ENCODE measurements around the gene SLC25A51.
"Not testable (repeated sequence)": the region's sequence is repeated elsewhere in the genome, so short reads cannot be mapped to it uniquely, and the experiment has no call there.

The SLC25A51 gene

DNA sequence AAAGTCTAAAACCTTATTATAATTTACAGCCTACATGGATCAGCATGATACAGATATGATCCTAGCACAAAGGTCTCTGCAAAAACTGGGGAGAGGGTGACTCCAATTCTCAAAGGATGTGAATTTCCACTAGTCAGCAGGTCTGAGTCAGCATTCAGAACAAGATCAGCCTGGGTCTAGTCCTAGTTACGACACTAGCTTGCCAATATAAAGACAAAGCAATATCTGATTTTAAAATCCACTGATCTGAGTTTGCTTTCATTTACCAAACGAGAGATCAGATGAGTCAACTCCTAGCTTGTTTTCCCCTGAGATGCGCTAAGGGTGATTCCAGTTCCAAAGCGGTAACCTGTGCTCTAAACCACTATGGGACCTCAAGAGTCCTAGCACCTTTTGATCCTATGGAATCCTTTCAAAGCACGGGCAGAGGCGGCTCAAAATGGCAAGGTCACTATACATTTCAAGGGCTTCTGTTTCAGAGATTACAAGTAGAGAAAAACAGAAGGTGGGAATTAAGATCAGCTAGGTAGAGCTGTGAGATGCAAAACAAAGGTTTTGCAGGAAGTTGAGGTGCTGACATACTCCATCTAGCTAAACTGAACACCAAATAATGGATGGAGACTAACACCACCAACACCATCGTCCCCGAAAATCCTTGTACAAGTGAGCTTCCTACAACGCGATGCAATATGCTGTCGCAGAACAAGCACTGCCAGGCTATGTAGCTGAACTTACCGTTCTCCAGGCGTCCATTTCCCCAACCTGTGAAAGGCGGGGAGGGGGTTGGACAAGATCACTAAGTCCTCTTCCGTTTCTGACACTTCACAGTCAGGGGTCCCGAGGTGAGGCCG lies 906 bp downstream of the SLC25A51 start:
- no peak for DNase-seq

DNA sequence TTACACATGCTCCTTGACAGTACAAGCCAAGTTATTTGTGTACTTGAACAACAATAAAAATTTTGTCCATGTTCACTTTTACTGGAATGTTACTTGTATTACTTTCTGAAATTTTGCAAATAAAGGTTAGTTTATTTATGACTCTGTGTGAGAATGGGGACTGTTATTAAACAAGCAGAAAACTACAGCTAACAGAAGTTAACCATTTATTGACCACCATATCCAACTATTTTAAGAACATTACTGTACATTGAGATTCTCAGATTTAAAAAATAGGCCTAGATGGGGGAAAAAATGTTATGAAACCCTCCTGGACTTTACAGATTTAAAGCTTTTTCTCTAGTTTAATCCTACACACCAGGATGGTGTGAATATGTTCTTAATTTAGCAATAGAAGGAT lies 1.8 kb downstream of the SLC25A51 start:
- DNase-seq = no peak

DNA sequence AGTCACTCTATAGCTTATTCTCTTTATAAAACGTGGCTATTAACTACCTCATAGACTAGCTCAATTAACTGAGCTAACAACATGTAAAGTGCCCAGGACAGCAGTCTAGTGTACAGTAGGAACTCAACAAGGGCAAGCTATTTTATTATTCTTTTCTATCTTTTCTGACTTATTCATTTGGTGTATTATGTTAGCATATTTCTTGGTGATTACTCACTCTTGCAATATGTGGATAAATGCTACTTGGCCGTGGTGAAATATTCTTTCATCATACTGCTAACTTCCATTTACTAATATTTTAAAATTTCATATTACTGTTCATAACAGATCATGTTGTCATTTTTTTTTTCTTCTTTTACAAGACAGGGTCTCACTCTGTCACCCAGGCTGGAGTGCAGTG lies 4.9 kb downstream of the SLC25A51 start:
- no peak for DNase-seq

DNA sequence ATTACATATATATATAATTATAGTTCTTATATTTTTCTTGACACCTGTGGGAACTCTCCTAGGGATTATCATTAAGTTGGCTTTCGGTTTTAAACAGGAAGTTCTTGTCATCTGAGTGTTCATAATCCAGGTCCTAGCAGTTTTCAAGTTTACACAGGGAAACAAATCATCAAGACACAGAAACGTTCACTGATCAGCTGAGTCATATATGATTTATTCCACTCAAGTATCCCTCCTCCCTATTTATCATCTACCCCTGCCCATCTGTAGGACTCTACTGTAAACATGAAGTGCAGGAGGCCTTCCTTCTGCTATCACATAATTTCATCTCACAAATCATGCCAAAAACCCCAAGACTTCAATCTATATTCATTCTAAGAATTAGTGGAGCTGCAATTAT lies 6.3 kb downstream of the SLC25A51 start:
- no peak for DNase-seq

DNA sequence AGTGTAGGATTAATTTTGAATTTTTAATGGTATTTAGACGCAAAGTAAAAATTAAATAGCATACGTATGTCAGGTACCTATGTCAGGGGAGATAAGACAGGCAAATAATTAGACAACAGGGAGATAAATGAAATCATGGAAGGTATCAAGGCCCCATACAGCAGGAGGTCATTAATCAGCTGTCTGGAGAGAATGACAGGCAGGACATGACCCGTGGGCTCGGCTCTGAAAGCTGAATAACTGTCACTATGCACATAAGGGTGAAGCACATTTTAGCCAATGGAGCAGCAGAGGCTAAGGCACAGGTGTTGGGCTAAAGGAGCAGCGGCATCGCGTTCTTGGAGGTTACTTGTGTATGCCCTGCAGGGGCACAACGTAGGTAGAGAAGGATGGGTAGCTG lies 11.9 kb downstream of the SLC25A51 start:
- DNase-seq = no peak

DNA sequence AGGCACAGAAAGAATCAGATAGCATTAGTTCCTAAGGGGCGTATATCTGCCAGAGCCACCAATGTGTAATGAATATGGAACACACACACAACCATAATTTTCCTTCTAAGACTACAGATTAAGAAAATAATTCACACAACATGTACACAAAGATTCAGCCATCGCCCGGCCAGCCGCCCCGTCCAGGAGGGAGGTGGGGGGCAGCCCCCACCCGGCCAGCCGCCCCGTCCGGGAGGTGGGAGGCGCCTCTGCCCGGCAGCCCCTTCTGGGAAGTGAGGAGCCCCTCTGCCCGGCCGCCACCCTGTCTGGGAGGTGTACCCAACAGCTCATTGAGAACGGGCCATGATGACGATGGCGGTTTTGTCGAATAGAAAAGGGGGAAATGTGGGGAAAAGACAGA lies 12.9 kb downstream of the SLC25A51 start:
- DNase-seq = not testable (repeated sequence)

DNA sequence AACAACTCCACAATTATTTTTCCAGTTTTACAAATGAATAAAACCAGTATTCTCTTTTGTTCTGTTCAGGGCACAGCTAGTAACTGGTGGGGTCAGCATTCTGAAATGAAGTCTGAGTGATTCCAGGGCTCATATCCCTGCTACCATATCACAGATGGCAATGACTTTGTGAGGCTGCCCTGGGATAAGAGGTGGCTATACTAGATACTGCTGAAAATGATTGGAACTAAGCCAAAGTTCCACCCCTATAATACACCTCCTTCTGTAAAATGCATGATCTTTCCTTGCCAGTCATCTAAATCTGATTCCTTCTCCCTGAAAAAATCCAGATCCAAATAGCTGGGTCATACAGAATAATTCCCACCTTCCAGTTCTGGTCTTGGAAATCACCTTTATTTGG lies 14.4 kb downstream of the SLC25A51 start:
- DNase-seq = no peak

DNA sequence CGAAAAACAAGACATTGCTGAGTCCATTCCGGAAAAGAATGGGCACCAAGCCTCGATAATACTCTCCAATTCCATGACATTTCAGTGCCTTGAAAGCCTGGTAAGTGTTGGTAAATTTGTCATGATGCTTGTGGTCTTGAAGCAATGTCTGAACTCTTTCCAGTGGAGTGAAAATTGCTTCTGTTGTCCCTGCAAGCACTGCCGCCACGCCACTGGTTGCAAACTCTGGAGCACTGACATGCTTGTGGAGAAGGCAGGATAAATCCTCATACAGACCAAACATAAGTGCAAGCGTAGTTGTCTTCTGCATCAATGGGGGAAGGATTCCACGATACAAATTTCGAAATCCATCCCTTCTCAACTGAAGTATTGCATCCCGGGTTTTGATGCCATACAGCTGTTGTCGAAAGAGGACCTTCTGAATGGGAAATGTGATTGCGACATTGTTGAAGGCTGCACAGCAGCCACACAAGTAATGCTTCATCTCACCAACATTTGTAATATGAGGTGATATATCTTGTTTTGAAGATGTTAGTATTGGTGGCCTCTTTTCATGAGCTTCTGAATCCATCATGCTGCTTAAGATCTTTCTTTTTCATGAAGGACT lies 15.8 kb downstream of the SLC25A51 start:
- not testable (repeated sequence) for DNase-seq

DNA sequence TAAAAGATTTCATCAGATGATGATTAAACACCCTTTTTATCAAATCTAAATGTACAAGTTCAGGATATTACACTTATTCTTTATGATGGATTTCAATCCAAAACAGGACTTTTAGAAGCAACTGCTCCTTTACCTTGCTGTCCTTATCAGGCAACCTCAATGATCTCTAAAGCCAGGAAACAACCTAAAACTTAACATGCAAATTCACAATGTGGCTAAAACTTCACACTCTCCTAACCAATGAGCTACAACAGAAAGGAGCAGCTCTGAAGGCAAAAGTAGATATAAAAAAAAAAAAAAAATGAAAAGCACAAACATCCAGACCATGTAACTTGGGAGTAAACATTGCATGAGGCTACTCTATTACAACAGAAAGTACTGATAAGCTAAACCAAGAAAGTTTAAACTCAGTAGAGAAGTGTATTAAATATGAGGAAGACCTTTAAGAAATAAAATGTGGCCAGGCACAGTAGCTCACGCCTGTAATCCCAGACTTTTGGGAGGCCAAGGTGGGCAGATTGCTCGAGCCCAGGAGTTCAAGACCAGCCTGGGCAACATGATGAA lies 22.9 kb downstream of the SLC25A51 start:
- DNase-seq = no peak

DNA sequence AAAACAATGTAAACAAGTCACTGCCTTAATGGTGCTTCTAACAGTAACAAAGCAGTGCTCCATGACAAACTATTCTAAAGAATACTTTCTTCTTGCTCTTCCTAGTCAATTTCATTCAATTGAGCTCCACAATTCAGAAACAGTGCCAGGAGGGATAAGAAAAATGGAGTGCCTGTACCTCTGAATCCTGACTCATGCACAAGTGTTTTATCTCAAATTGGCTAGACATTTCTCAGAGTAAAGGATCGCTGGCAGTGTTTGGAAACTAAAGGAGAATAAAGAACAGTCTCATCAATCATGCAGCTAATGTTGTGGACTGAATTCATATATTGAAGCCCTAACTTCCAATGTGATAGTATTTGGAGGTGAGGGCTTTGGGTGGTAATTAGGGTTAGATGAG lies 27.6 kb downstream of the SLC25A51 start:
- DNase-seq = no peak

DNA sequence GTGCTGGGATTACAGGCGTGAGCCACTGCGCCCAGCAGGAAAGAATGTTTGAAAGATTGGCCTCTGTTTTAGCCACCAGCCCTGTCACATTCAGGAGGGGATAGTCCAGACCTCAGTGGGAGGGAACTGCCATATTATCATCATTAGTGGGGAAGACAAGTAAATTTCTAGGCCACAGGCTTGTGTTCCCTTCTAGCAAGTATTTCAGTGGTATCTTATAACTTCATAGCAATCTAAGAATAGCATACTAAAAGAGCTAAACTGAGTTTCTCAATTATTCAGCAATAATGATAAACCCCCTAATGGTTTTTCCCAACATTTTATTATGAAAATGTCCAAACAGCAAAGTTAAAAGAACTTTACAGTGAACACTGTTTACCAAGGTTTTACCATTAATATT lies 30.0 kb downstream of the SLC25A51 start:
- no peak for DNase-seq

DNA sequence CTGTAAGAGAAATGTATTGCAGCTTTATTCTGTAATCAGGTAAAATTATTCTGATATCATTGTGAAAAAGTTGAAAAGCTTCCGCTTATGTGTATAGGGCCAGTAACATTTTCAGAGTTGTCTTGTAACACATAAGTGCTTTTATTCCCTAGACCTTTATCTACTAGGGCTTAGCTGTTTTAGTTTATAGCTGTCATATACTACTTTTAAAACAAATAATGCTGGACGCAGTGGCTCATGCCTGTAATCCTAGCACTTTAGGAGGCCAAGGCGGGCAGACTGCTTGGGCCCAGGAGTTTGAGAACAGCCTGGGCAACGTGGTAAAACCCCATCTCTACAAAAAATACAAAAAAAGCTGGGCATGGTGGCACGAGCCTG lies 33.1 kb downstream of the SLC25A51 start:
- DNase-seq = no peak

DNA sequence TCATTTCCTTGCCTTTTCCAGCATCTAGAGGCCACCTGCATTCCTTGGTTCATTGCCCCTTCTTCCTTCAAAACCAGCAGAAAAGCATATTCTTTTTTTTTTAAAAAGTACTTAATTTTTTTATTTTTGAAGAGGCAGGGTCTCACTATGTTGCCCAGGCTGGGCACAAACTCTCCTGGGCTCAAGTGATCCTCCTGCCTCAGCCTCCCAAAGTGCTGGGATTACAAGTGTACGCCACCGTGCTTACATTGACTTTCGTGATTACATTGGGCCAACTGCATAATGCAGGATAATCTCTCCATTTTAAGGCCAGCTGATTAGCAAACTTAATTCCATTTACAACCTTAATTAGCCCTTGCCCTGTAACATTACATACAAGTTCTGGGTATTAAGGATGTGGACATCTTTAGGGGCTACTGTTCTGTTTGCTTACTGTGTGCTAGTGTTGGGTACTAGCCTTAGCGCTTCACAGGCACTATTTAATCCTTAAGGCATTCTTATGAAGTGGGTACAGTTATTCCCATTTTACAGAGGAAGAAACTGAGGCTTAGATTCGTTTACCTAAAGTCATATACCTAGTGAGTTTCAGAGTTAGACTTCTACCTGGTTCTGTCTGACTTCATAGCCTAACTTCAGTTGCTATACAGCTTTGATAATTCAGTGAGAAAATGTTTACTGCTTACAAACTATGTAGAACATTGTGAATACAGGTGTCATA lies 33.7 kb downstream of the SLC25A51 start:
- no peak for DNase-seq

DNA sequence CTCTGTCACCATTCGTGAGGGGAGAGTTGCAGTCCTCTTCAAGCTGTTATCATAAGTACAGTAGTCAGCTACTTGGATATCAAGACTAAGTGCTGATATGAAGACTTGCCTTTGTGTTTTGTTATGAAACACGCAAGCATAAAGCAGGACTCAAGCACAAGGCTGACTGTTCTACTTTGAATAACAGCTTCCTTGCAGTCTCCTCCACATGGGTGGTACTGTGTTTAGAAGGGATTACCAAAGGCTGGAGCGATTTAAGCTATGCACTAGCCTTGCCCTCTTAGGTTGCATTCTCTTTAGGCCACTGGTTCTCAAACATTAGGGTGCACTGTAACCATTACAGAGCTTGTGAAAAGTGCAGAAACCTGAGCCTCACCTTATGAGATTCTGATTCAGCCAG lies 41.4 kb downstream of the SLC25A51 start:
- no peak for DNase-seq

DNA sequence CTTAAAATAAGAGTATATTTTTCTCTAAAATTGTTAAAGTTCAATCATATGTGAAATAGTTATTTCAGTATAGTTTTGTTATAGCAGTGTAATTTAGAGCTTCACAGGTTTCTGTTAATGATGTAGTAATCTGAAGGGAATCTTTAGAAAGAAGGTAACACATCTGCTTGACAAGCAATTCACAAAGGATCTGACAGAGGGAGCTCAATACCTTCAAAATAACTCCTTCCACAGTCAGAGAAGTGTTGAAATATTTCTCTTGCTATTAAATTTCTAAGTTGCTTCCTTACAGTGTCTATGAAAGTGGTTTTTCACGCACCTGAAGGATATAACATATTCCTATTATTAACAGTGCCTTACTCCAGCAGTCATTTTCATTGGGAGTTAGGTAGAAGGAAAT lies 44.9 kb downstream of the SLC25A51 start:
- DNase-seq = no peak

DNA sequence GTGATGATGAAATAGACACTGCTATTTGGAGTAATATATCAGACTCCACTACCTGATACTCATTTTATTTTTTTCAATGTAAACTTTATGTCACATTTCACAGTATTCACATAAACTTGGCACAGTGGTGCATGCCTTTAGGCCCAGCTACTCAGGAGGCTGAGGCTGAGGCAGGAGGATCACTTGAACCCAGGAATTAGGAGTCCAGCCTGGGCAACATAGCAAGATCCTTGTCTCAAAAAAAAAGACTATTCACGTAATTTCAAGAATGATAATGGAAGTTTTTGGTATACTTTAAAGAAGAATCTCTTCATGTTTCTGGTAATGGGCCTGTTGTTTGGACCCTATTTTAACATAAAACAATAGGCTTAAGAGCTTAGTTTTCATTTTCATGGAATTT lies 47.4 kb downstream of the SLC25A51 start:
- no peak for DNase-seq

DNA sequence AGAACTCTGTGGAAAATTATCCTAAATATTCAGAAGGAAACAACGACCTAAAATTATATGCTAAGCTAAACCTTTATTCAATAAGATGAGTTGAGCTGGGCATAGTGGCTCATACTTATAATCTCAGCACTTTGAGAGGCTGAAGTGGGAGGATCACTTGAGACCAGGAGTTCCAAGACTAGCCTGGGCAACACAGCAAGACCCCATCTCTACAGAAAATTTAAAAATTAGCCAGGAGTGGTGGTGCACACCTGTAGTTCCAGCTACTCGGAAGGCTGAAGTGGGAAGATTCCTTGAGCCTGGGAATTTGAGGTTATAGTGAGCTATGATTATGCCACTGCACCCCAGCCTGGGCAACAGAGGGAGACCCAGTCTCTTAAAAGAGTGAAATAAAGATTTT lies 51.7 kb downstream of the SLC25A51 start:
- DNase-seq = no peak

DNA sequence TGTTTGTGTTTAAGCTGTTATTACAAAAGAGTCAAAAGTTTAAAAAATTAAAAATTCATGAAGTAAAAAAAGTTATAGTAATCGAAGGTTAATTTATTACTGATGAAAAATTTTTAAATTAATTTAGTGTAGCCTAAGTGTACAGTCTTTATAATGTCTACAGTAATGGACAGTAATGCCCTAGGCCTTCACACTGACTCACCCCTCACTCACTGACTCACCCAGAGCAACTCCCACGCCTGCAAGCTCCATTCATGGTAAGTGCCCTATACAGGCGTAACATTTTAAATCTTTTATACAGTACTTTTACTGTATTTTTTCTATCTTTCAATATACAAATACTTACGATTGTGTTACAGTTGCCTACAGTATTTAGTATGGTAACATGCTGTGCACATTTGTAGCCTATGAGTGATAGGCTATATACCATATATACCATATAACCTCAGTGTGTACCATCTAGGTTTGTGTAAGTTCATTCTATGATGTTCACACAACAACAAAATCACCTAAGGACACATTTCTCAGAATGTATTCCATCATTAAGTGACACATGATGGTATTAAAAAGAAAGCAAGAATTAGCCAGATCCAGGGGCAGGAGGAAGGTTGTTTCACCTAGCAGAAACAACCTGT lies 63.2 kb downstream of the SLC25A51 start:
- no peak for DNase-seq

DNA sequence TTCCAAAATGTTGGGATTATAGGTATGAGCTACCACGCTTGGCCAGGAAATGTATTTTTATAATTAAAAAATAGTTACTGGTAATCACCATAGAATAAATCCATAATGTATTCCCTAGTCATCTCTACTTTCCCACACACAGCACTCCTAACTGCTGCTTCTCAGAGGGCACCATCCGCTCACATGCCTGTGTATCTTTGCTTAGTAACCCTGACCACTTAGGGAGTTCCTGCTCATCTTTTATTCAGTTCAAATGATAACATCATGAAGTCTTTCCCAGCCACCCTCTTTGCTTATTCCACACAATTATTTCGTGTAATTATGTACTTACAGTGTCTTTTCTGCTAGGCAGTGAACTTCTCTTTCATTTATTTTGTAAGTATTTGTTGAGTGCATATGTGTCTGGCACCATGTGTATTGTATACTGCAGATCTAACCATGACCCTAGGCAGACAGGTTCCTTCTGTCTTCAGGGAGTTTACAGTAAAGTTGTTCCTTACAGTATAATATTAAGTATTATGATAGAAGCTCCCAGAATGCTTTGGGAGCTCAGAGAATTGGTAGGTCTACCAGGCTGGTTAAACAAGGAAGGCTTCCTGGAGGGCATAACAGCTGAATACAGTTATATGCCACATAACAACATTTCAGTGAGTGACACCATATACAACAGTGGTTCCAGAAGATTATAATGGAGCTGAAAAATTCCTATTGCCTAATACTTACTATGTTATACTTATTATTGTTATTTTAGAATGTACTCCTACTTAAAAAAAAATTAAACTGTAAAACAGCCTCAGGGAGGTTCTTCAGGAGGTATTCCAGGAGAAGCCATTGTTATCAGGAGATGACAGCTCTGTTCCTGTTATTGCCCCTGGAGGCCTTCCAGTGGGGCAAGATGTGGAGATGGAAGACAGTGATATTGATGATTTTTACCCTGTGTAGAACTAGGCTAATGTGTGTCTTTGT lies 64.1 kb downstream of the SLC25A51 start:
- no peak for DNase-seq
